ENCODE measurements around the gene RSRC2. TPM values are rescaled to one million over a fixed set of nuclear protein-coding genes. Genes with fewer than 3 reads are reported as not detected.

RSRC2 gene
- total RNA-seq, 4 donors from 2014 or later: 51.2 to 83.2 (median 79.4) TPM

- Histone ChIP-seq H3K27me3 (no peaks in the 10 kb centered on the region), H3K27ac (no peak overlapping the region), H3K4me3 (no peak overlapping the region), H3K9me3 (no peaks in the 10 kb centered on the region), H3K4me1 (no peaks in the 10 kb centered on the region), H3K36me3 (no peaks in the 10 kb centered on the region)
- TF ChIP-seq POLR2A (IDR thresholded peaks at IDR 0.05) (no peak), CTCF (IDR thresholded peaks at IDR 0.05) (no peak)
- peak in 1 of 2 donors; percentile 0 for DNase-seq
- intact Hi-C loops (cut with DNase I; ENCODE audit: low total_unique reads): no loop called here
Measured at GRCh38 chr12:122460061-122460460, 66.7 kb downstream of the RSRC2 start.

- intact Hi-C loops (cut with DNase I; ENCODE audit: low total_unique reads): no loop called here
Measured at GRCh38 chr12:122459211-122459610, 67.5 kb downstream of the RSRC2 start.

GRCh38 chr12:122458105-122459035 lies 68.4 kb downstream of the RSRC2 start:
- H3K4me1 ChIP-seq: no peaks in the 10 kb centered on the region
- H3K27ac ChIP-seq: no peak overlapping the region
- no peak for TF ChIP-seq CTCF (IDR thresholded peaks at IDR 0.05)
- TF ChIP-seq POLR2A (IDR thresholded peaks at IDR 0.05): no peak
- H3K9me3 ChIP-seq: no peaks in the 10 kb centered on the region
- H3K36me3 ChIP-seq: no peaks in the 10 kb centered on the region
- intact Hi-C loops (cut with DNase I; ENCODE audit: low total_unique reads): no loop called here
- no peak for DNase-seq
- no peaks in the 10 kb centered on the region for H3K27me3 ChIP-seq
- H3K4me3 ChIP-seq: no peak overlapping the region

More at GRCh38 chr12:122459211-122459610, 67.5 kb downstream of the RSRC2 start:
- H3K4me3 ChIP-seq: no peak overlapping the region
- no peaks in the 10 kb centered on the region for H3K4me1 ChIP-seq
- H3K27ac ChIP-seq: no peak overlapping the region
- TF ChIP-seq POLR2A (IDR thresholded peaks at IDR 0.05): no peak
- TF ChIP-seq CTCF (IDR thresholded peaks at IDR 0.05): no peak
- H3K36me3 ChIP-seq: no peaks in the 10 kb centered on the region
- no peaks in the 10 kb centered on the region for H3K9me3 ChIP-seq
- no peaks in the 10 kb centered on the region for H3K27me3 ChIP-seq
- no peak for DNase-seq

GRCh38 chr12:122457627-122458026 lies 69.1 kb downstream of the RSRC2 start:
- intact Hi-C loops (cut with DNase I; ENCODE audit: low total_unique reads): no loop called here
- Histone ChIP-seq H3K36me3 (no peaks in the 10 kb centered on the region), H3K9me3 (no peaks in the 10 kb centered on the region), H3K4me3 (no peak overlapping the region), H3K27ac (no peak overlapping the region), H3K27me3 (no peaks in the 10 kb centered on the region), H3K4me1 (no peaks in the 10 kb centered on the region)
- no peak for TF ChIP-seq POLR2A (IDR thresholded peaks at IDR 0.05)
- no peak for DNase-seq

- H3K4me1 ChIP-seq: no peaks in the 10 kb centered on the region
- H3K9me3 ChIP-seq: no peaks in the 10 kb centered on the region
- intact Hi-C loops (cut with DNase I; ENCODE audit: low total_unique reads): no loop called here
- no peaks in the 10 kb centered on the region for H3K36me3 ChIP-seq
- H3K27me3 ChIP-seq: no peaks in the 10 kb centered on the region
- no peak overlapping the region for H3K27ac ChIP-seq
- no peak for DNase-seq
- TF ChIP-seq POLR2A (IDR thresholded peaks at IDR 0.05) (no peak), CTCF (IDR thresholded peaks at IDR 0.05) (no peak)
- H3K4me3 ChIP-seq: no peak overlapping the region
Measured at GRCh38 chr12:122454739-122455138, 72.0 kb downstream of the RSRC2 start.
